ENCODE measurements around the gene CYP27B1. TPM values are rescaled to one million over a fixed set of nuclear protein-coding genes. Genes with fewer than 3 reads are reported as not detected.

The CYP27B1 gene
- total and polyA plus RNA-seq, 9 of the 15 experiments (the other 6 are each of a cell fraction or from before 2014, with no cell fraction given) = 0.18 to 4.2 (median 1.8) TPM

DNA sequence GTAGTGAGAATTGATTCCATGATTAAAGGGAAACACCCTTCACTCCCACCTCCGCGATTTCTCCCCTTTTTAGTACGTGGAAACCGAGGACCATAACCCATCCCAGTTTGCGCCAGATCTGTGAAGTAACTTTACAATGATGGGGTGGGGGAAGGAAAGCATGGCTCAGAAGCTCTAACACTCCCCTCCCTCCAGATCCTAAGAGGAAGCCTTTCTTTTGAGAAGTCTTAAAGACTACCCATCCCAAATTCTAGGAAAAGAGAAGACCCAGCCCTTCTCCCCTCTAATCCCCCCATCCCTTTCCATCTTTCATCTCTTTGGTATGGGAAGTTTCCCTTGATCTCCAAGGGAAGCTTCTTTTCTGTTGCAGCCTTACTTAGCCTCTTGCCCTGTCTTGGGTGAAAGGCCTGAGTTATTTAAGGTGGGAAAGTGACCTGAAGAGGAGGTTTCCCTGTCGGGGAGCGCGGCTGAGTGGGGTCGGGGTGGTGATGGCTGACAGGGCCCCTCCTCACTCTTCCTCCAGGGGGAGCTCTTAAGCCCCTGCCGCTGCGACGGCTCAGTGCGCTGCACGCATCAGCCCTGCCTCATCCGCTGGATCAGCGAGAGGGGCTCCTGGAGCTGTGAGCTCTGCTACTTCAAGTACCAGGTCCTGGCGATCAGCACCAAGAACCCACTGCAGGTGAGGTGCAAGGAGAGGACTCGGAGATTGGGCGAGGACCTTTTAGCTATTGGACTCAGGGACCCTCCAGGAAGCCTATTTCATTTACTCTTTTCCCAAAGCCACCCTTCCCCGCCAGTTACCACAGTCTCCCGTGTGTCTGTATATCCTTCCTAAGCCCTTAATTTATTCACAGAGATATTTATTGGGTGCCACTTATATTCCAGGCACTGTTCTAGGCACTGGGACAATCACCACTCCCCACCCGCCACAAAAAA lies 10.2 kb downstream of the CYP27B1 start:
- Histone ChIP-seq H3K36me3 (ENCODE audit: control insufficient read depth, insufficient read depth, low read length) (peaks cover 15% of the 10 kb centered on the region; the same call in 2 of the 3 replicates), H3K4me1 (replicated peaks in 1 of 2; ENCODE audit: control insufficient read depth in 2 of 2, insufficient read depth in 2 of 2, low read length in 2 of 2) (peaks cover 30 to 35% of the 10 kb centered on the region in 2 experiments), H3K27ac (ENCODE audit: extremely low read depth, low read depth, low read length) (no peak overlapping the region), H3K9me3 (replicated peaks; ENCODE audit: control insufficient read depth, insufficient read depth, low read depth, low read length) (no peaks in the 10 kb centered on the region), H2AFZ (ENCODE audit: low read depth, low read length) (peak overlapping the region; percentile 61; the same call in 1 of the 2 replicates), H4K20me1 (replicated peaks; ENCODE audit: control insufficient read depth, insufficient read depth, low read length) (no peaks in the 10 kb centered on the region), H3K4me3 (peak overlapping the region; percentile 50), H3K9ac (ENCODE audit: insufficient read depth in 1 of 2, low read depth in 2 of 2, low read length in 2 of 2) (peak overlapping the region; percentile 3 to 62; a peak in 3 of 4 replicates), H3K9me1 (ENCODE audit: control insufficient read depth, insufficient read depth, low read length) (no peaks in the 10 kb centered on the region), H3K4me2 (ENCODE audit: insufficient read depth, low read length) (peak overlapping the region; percentile 81), H3K79me2 (ENCODE audit: control insufficient read depth, insufficient read depth, low read length) (peaks cover 19% of the 10 kb centered on the region), H3K27me3 (ENCODE audit: control insufficient read depth in 2 of 2, insufficient read depth in 2 of 2, low read length in 2 of 2) (no peaks in the 10 kb centered on the region)
- intact Hi-C loops (cut with micrococcal nuclease) = loop anchor here (1.0 kb wide), 1 partner anchor 149 kb away; no protein-coding TSS in a partner anchor
- FAIRE-seq (peak; percentile 65), DNase-seq (ENCODE audit: extremely low read depth in 1 of 4, low spot score in 3 of 4) (peak; percentile 72 to 88 (median 79)), ATAC-seq (peak; percentile 66)
- in situ Hi-C loops (cut with MboI) = no loop called here
- ChIA-PET CTCF (ENCODE audit: low intra/inter-chr PET ratio) (interaction anchor here (0.6 to 1.5 kb wide), 4 partner anchors 26 to 175 kb away, joined by 3 to 10 read pairs (median 4); partner anchors contain the start of gene TSFM), POLR2A (interaction anchor here (0.6 to 2.3 kb wide), 7 partner anchors 11 to 119 kb away, joined by 3 to 26 read pairs (median 3); partner anchors contain the start of genes CYP27B1, EEF1AKMT3, METTL1 and TSPAN31)
- no TSS peak for BruUV-seq (replicated peaks)
- WGBS (ENCODE audit: insufficient coverage, low coverage, missing lambda C conversion rate) = 14% methylated on average over 16 of the region's 22 CpGs
- TF ChIP-seq, protein P1, sequence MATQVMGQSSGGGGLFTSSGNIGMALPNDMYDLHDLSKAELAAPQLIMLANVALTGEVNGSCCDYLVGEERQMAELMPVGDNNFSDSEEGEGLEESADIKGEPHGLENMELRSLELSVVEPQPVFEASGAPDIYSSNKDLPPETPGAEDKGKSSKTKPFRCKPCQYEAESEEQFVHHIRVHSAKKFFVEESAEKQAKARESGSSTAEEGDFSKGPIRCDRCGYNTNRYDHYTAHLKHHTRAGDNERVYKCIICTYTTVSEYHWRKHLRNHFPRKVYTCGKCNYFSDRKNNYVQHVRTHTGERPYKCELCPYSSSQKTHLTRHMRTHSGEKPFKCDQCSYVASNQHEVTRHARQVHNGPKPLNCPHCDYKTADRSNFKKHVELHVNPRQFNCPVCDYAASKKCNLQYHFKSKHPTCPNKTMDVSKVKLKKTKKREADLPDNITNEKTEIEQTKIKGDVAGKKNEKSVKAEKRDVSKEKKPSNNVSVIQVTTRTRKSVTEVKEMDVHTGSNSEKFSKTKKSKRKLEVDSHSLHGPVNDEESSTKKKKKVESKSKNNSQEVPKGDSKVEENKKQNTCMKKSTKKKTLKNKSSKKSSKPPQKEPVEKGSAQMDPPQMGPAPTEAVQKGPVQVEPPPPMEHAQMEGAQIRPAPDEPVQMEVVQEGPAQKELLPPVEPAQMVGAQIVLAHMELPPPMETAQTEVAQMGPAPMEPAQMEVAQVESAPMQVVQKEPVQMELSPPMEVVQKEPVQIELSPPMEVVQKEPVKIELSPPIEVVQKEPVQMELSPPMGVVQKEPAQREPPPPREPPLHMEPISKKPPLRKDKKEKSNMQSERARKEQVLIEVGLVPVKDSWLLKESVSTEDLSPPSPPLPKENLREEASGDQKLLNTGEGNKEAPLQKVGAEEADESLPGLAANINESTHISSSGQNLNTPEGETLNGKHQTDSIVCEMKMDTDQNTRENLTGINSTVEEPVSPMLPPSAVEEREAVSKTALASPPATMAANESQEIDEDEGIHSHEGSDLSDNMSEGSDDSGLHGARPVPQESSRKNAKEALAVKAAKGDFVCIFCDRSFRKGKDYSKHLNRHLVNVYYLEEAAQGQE (IDR thresholded peaks at IDR 0.05; ENCODE audit: borderline replicate concordance) = peak; percentile 43; the same call in 1 of the 2 replicates
- TF ChIP-seq, protein P1 (CRISPR knock-in tag; IDR thresholded peaks at IDR 0.05; ENCODE audit: low read depth) = no peak
- no peak for TF ChIP-seq ZFP36 (IDR thresholded peaks at IDR 0.05; ENCODE audit: low read depth, low read length, partially characterized antibody)
- no peak for TF ChIP-seq GTF2F1 (IDR thresholded peaks at IDR 0.05; ENCODE audit: low read depth, low read length)
- TF ChIP-seq, protein P2, sequence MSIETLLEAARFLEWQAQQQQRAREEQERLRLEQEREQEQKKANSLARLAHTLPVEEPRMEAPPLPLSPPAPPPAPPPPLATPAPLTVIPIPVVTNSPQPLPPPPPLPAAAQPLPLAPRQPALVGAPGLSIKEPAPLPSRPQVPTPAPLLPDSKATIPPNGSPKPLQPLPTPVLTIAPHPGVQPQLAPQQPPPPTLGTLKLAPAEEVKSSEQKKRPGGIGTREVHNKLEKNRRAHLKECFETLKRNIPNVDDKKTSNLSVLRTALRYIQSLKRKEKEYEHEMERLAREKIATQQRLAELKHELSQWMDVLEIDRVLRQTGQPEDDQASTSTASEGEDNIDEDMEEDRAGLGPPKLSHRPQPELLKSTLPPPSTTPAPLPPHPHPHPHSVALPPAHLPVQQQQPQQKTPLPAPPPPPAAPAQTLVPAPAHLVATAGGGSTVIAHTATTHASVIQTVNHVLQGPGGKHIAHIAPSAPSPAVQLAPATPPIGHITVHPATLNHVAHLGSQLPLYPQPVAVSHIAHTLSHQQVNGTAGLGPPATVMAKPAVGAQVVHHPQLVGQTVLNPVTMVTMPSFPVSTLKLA (conservative IDR thresholded peaks at IDR 0.05) = no peak
- peak in 1 of 2 experiments; percentile 52; a peak in 1 of 4 replicates for TF ChIP-seq KDM4B (IDR thresholded peaks at IDR 0.05; ENCODE audit: borderline replicate concordance in 2 of 2, low read depth in 1 of 2)
- no peak for TF ChIP-seq TRIM24 (IDR thresholded peaks at IDR 0.05)
- TF ChIP-seq, protein P3, sequence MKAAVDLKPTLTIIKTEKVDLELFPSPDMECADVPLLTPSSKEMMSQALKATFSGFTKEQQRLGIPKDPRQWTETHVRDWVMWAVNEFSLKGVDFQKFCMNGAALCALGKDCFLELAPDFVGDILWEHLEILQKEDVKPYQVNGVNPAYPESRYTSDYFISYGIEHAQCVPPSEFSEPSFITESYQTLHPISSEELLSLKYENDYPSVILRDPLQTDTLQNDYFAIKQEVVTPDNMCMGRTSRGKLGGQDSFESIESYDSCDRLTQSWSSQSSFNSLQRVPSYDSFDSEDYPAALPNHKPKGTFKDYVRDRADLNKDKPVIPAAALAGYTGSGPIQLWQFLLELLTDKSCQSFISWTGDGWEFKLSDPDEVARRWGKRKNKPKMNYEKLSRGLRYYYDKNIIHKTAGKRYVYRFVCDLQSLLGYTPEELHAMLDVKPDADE (conservative IDR thresholded peaks at IDR 0.05; ENCODE audit: control insufficient read depth, low read depth, low read length) = 0 out of 2 replicates have a peak, but pooled peaks have one; percentile 23
